A172 (cell line): Measurements from ENCODE around the gene DND1. TPM values are rescaled to one million over a fixed set of nuclear protein-coding genes. Genes with fewer than 3 reads are reported as not detected.
"Not testable (repeated sequence)": the region's sequence is repeated elsewhere in the genome, so short reads cannot be mapped to it uniquely, and the experiment has no call there.

Source experiments
- DNase-seq: peaks from one replicate; pipeline ENCODE4 v3.0.0-alpha.2; 2015; ENCODE audit warnings: low spot score
- total RNA-seq: library from RNA; depleted of rRNA; stranded (reverse); fragments of >200 nt; shearing (Covaris generic); gene quantifications from 2 replicates; pipeline ENCODE4 v1.2.3, GENCODE V29; 2014; rRNA removed

DND1 gene
- total RNA-seq: 1.5 TPM in 1 of 2 replicates, not detected in the other

- no peak for DNase-seq
These were observed at the start of gene DND1 for GRCh38 chr5:140673187-140673976. Gene DND1 (minus strand): TSS chr5:140673576. CDS start chr5:140673542, 34 bp downstream.

- DNase-seq: not testable (repeated sequence)
These were observed 48.0 kb upstream of the DND1 start for GRCh38 chr5:140721395-140721794.

- peak; percentile 34 for DNase-seq
These were observed 47.4 kb upstream of the DND1 start for GRCh38 chr5:140720738-140721137.

GRCh38 chr5:140718266-140718592 lies 44.9 kb upstream of the DND1 start:
- DNase-seq: no peak

- DNase-seq: not testable (repeated sequence)
These were observed 42.9 kb upstream of the DND1 start for GRCh38 chr5:140716238-140716637.

GRCh38 chr5:140713562-140714094 lies 40.3 kb upstream of the DND1 start:
- no peak for DNase-seq

GRCh38 chr5:140711794-140712193 lies 38.4 kb upstream of the DND1 start:
- DNase-seq: no peak

GRCh38 chr5:140710899-140711552 lies 37.6 kb upstream of the DND1 start:
- DNase-seq: peak; percentile 99

- not testable (repeated sequence) for DNase-seq
These were observed 35.4 kb upstream of the DND1 start for GRCh38 chr5:140708787-140709186.

- DNase-seq: no peak
These were observed 34.4 kb upstream of the DND1 start for GRCh38 chr5:140707812-140708211.

GRCh38 chr5:140700177-140701144 lies 27.1 kb upstream of the DND1 start, which contains the start of gene ZMAT2:
Gene ZMAT2 (plus strand): TSS chr5:140700447. CDS start chr5:140700461, 14 bp downstream.
- peak; percentile 98 for DNase-seq

- no peak for DNase-seq
These were observed 23.6 kb upstream of the DND1 start for GRCh38 chr5:140696891-140697492.

GRCh38 chr5:140694276-140694675 lies 20.9 kb upstream of the DND1 start:
- DNase-seq: no peak

- DNase-seq: peak; percentile 98
These were observed 17.9 kb upstream of the DND1 start, which contains the start of the genes HARS1 and HARS2 for GRCh38 chr5:140690941-140691924. Gene HARS1 (minus strand): TSS chr5:140691370. CDS start chr5:140691304, 66 bp downstream. Gene HARS2 (plus strand): TSS chr5:140691455. CDS start chr5:140691649, 194 bp downstream.

GRCh38 chr5:140690376-140690932 lies 17.1 kb upstream of the DND1 start:
- peak; percentile 27 for DNase-seq

- DNase-seq: no peak
These were observed 5.6 kb upstream of the DND1 start for GRCh38 chr5:140678993-140679392.

GRCh38 chr5:140677947-140678346 lies 4.6 kb upstream of the DND1 start:
- DNase-seq: no peak

GRCh38 chr5:140674629-140675028 lies 1.3 kb upstream of the DND1 start:
- DNase-seq: no peak

GRCh38 chr5:140674211-140674610 lies 835 bp upstream of the DND1 start:
- no peak for DNase-seq
